WTC11 (cell line): ENCODE measurements around the gene ROPN1L. TPM values are rescaled to one million over a fixed set of nuclear protein-coding genes. Genes with fewer than 3 reads are reported as not detected.

ENCODE experiments used
- ATAC-seq: fragments of 200-7000 bp; cut with Tn5 transposase; 2 replicates; pipeline ENCODE4 v1.10.0; 2021; ENCODE audit warnings: mild to moderate bottlenecking, moderate library complexity
- CTCF ChIA-PET: fragments of 300-600 bp; sonication (Branson Sonifier 250); formaldehyde crosslinking; loops from one replicate; lab custom pipeline; 2021; ENCODE audit warnings: antibody characterized with exemption; lab: Charles Lee
- POLR2A ChIA-PET: fragments of 350-600 bp; sonication (Branson Sonifier 250); formaldehyde crosslinking; loops from one replicate; lab custom pipeline; 2021; ENCODE audit warnings: antibody characterized with exemption; lab: Charles Lee
- DNase-seq: peaks from one replicate; pipeline ENCODE4 v3.0.0; 2021; ENCODE audit warnings: low spot score
- H3K27ac Mint-ChIP-seq: 2 replicates; pipeline ENCODE4 v1.8.0; 2021; ENCODE audit warnings: mixed read lengths
- H3K27me3 Mint-ChIP-seq: 2 replicates; pipeline ENCODE4 v1.8.0; 2021; ENCODE audit warnings: low read depth, mild to moderate bottlenecking, moderate library complexity, mixed read lengths
- H3K36me3 Mint-ChIP-seq: 2 replicates; pipeline ENCODE4 v1.8.0; 2021; ENCODE audit warnings: mixed read lengths
- H3K4me1 Mint-ChIP-seq: 2 replicates; pipeline ENCODE4 v1.8.0; 2022; ENCODE audit warnings: mixed read lengths
- H3K4me3 Mint-ChIP-seq: 2 replicates; pipeline ENCODE4 v1.8.0; 2021; ENCODE audit warnings: mild to moderate bottlenecking, moderate library complexity, mixed read lengths
- H3K9me3 Mint-ChIP-seq: 2 replicates; pipeline ENCODE4 v1.8.0; 2021; ENCODE audit warnings: mixed read lengths
- ARID4B ChIP-seq: sonication (generic); formaldehyde crosslinking; IDR thresholded peaks from 2 replicates; pipeline ENCODE4 v1.8.0; 2023; ENCODE audit warnings: missing genetic modification reagents, mild to moderate bottlenecking, borderline replicate concordance
- CBFB ChIP-seq: sonication (generic); formaldehyde crosslinking; IDR thresholded peaks from 2 replicates; pipeline ENCODE4 v1.8.1; 2022; ENCODE audit warnings: mild to moderate bottlenecking, low read depth, missing genetic modification reagents
- EMX1 ChIP-seq: fragments of 250-450 bp; sonication (Bioruptor Pico); IDR thresholded peaks from 2 replicates; pipeline ENCODE4 v1.8.0; 2021; ENCODE audit warnings: mild to moderate bottlenecking
- ESRRA ChIP-seq: sonication (generic); formaldehyde crosslinking; IDR thresholded peaks from 2 replicates; pipeline ENCODE4 v1.8.1; 2022; ENCODE audit warnings: mild to moderate bottlenecking, missing genetic modification reagents, borderline replicate concordance
- JAZF1 ChIP-seq: fragments of 250-450 bp; sonication (Bioruptor Pico); IDR thresholded peaks from 2 replicates; pipeline ENCODE4 v1.9.0; 2021; ENCODE audit warnings: moderate library complexity, mild to moderate bottlenecking, inconsistent platforms
- MLX ChIP-seq: sonication (generic); formaldehyde crosslinking; IDR thresholded peaks from 2 replicates; pipeline ENCODE4 v1.8.1; 2023; ENCODE audit warnings: mild to moderate bottlenecking, missing genetic modification reagents, moderate library complexity
- NFE2L1 ChIP-seq: sonication (generic); formaldehyde crosslinking; IDR thresholded peaks from 2 replicates; pipeline ENCODE4 v1.8.1; 2023; ENCODE audit warnings: missing genetic modification reagents
- RELA ChIP-seq: sonication (generic); formaldehyde crosslinking; IDR thresholded peaks from 2 replicates; pipeline ENCODE4 v1.8.1; 2022; ENCODE audit warnings: missing genetic modification reagents, mild to moderate bottlenecking, borderline replicate concordance
- TP53 ChIP-seq: sonication (generic); formaldehyde crosslinking; IDR thresholded peaks from 2 replicates; pipeline ENCODE4 v1.8.1; 2023; ENCODE audit warnings: mild to moderate bottlenecking, missing genetic modification reagents
- ZNF396 ChIP-seq: fragments of 250-450 bp; sonication (Bioruptor Pico); IDR thresholded peaks from 2 replicates; pipeline ENCODE4 v1.8.0; 2021; ENCODE audit warnings: mild to moderate bottlenecking, moderate library complexity, borderline replicate concordance
- ZNF423 ChIP-seq: fragments of 250-450 bp; sonication (Bioruptor Pico); IDR thresholded peaks from 2 replicates; pipeline ENCODE4 v2.1.2; 2022; ENCODE audit warnings: mild to moderate bottlenecking, moderate library complexity
- total RNA-seq: library from RNA; stranded (reverse); gene quantifications from 3 replicates; pipeline ENCODE4 v1.2.3, GENCODE V29; 2021
- TF ChIP-seq, protein P1 (sequence below): sonication (generic); formaldehyde crosslinking; IDR thresholded peaks from 2 replicates; pipeline ENCODE4 v1.8.0; 2023; ENCODE audit warnings: missing genetic modification reagents
- TF ChIP-seq, protein P2 (sequence below): sonication (generic); formaldehyde crosslinking; conservative IDR thresholded peaks from 2 replicates; pipeline ENCODE4 v1.8.1; 2022; ENCODE audit warnings: mild to moderate bottlenecking, missing genetic modification reagents
- TF ChIP-seq, protein P3 (sequence below): sonication (generic); formaldehyde crosslinking; IDR thresholded peaks from 2 replicates; pipeline ENCODE4 v1.8.1; 2022; ENCODE audit warnings: low read depth, mild to moderate bottlenecking, moderate library complexity, missing genetic modification reagents, borderline replicate concordance
- TF ChIP-seq, protein P4 (sequence below): sonication (generic); formaldehyde crosslinking; IDR thresholded peaks from 2 replicates; pipeline ENCODE4 v1.8.1; 2022; ENCODE audit warnings: missing genetic modification reagents, borderline replicate concordance

Gene ROPN1L
- total RNA-seq, 1 experiment from 2014 or later: not detected

DNA sequence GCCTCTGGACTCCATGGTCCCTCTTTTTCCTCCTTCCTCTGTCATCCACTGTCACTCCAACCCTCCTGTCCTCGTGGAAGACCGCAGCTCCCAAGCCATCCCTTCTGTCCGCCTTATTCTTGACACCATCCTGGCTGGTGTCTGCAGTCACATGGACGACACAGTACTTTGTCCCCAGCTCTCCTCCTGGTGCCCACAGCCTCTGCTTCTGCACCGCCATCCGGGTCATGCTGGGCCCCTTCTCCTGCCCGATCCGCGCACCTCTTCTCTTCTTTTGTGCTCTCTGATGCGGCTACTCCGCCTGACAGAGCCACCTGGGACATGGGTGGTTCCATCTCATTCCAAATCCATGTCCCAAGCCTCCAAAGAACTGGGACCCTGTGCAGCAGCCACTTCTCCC, 22.5 kb downstream of the ROPN1L start (continued):
- TF ChIP-seq, protein P1, sequence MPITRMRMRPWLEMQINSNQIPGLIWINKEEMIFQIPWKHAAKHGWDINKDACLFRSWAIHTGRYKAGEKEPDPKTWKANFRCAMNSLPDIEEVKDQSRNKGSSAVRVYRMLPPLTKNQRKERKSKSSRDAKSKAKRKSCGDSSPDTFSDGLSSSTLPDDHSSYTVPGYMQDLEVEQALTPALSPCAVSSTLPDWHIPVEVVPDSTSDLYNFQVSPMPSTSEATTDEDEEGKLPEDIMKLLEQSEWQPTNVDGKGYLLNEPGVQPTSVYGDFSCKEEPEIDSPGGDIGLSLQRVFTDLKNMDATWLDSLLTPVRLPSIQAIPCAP: no peak
- TF ChIP-seq RELA (no peak), JAZF1 (CRISPR knock-in tag) (no peak), TP53 (CRISPR knock-in tag) (no peak), CBFB (CRISPR knock-in tag) (no peak)
- TF ChIP-seq, protein P2, sequence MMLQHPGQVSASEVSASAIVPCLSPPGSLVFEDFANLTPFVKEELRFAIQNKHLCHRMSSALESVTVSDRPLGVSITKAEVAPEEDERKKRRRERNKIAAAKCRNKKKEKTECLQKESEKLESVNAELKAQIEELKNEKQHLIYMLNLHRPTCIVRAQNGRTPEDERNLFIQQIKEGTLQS (CRISPR knock-in tag): no peak

- DNase-seq: no peak
- H3K36me3 Mint-ChIP-seq: no peaks in the 10 kb centered on the region
- CTCF ChIA-PET: interaction anchor here (1.0 to 1.4 kb wide), 3 partner anchors 8 to 172 kb away, joined by 3 read pairs; no protein-coding TSS in a partner anchor
- no peak for TF ChIP-seq ESRRA (CRISPR knock-in tag)
- TF ChIP-seq, protein P3, sequence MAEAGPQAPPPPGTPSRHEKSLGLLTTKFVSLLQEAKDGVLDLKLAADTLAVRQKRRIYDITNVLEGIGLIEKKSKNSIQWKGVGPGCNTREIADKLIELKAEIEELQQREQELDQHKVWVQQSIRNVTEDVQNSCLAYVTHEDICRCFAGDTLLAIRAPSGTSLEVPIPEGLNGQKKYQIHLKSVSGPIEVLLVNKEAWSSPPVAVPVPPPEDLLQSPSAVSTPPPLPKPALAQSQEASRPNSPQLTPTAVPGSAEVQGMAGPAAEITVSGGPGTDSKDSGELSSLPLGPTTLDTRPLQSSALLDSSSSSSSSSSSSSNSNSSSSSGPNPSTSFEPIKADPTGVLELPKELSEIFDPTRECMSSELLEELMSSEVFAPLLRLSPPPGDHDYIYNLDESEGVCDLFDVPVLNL (CRISPR knock-in tag): no peak
- TF ChIP-seq, all 79 proteins: peak for 0
- H3K4me1 Mint-ChIP-seq: peaks cover 33% of the 10 kb centered on the region
- H3K4me3 Mint-ChIP-seq: no peak overlapping the region
- no peaks in the 10 kb centered on the region for H3K27me3 Mint-ChIP-seq
- ATAC-seq: no peak
- POLR2A ChIA-PET: no interaction called here
- H3K9me3 Mint-ChIP-seq: no peaks in the 10 kb centered on the region
- no peak overlapping the region for H3K27ac Mint-ChIP-seq
Measured at GRCh38 chr5:10465726-10466125, 24.0 kb downstream of the ROPN1L start.

DNA sequence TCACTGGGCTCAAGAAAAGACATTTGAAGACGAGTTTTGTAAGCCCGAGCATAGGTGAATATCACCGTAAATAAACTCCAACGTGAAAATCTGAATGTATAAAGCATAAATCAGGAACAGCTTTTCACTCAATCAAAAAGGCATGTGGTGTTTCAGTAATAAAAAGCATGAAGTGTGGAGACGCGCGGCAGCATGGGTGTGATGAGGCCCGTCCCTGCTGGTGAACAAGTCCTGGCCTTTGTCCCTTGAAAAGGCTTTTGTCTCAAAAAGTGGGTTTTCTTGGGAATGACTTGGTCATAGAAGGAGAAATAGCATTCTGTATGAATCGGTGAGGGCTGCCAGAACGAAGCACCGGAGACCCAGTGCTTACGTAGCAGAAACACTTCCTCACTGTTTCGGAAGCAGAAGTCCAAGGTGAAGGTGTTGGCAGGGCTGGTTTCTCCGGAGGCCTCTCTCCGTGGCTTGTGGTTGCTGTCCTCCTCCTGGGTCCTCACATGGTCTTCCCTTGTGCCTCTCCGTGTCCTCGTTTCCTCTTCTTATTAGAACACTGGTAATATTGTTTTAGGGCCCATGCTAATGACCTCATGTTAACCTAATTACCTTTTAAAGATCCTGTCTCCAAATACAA, 24.9 kb downstream of the ROPN1L start:
- TF ChIP-seq, protein P4, sequence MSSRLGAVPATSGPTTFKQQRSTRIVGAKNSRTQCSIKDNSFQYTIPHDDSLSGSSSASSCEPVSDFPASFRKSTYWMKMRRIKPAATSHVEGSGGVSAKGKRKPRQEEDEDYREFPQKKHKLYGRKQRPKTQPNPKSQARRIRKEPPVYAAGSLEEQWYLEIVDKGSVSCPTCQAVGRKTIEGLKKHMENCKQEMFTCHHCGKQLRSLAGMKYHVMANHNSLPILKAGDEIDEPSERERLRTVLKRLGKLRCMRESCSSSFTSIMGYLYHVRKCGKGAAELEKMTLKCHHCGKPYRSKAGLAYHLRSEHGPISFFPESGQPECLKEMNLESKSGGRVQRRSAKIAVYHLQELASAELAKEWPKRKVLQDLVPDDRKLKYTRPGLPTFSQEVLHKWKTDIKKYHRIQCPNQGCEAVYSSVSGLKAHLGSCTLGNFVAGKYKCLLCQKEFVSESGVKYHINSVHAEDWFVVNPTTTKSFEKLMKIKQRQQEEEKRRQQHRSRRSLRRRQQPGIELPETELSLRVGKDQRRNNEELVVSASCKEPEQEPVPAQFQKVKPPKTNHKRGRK: no peak
- no peak for TF ChIP-seq ZNF396 (CRISPR knock-in tag)
- TF ChIP-seq EMX1 (CRISPR knock-in tag): no peak
- TF ChIP-seq NFE2L1 (CRISPR knock-in tag): no peak
- no peaks in the 10 kb centered on the region for H3K27me3 Mint-ChIP-seq
- ChIA-PET POLR2A (no interaction called here), CTCF (interaction anchor here (1.0 to 1.4 kb wide), 3 partner anchors 9 to 171 kb away, joined by 3 read pairs; no protein-coding TSS in a partner anchor)
- H3K4me1 Mint-ChIP-seq: peaks cover 27% of the 10 kb centered on the region
- ATAC-seq: no peak
- H3K36me3 Mint-ChIP-seq: no peaks in the 10 kb centered on the region
- no peak overlapping the region for H3K27ac Mint-ChIP-seq
- no peak for DNase-seq
- H3K4me3 Mint-ChIP-seq: no peak overlapping the region
- no peaks in the 10 kb centered on the region for H3K9me3 Mint-ChIP-seq

- POLR2A ChIA-PET: no interaction called here
- CTCF ChIA-PET: interaction anchor here (1.0 to 1.5 kb wide), 3 partner anchors 10 to 160 kb away, joined by 3 to 5 read pairs (median 4); no protein-coding TSS in a partner anchor
- DNase-seq: no peak
- H3K4me1 Mint-ChIP-seq: peaks cover 22% of the 10 kb centered on the region
- ATAC-seq: peak; percentile 78
- peak overlapping the region; percentile 61; the same call in 1 of the 2 replicates for H3K27ac Mint-ChIP-seq
- no peaks in the 10 kb centered on the region for H3K36me3 Mint-ChIP-seq
- no peak overlapping the region for H3K4me3 Mint-ChIP-seq
- H3K27me3 Mint-ChIP-seq: no peaks in the 10 kb centered on the region
- no peaks in the 10 kb centered on the region for H3K9me3 Mint-ChIP-seq
- TF ChIP-seq MLX (CRISPR knock-in tag): no peak
- peak; percentile 66 for TF ChIP-seq NFE2L1 (CRISPR knock-in tag)
- TF ChIP-seq ZNF423 (CRISPR knock-in tag): 0 out of 2 replicates have a peak, but pooled peaks have one; percentile 24
- no peak for TF ChIP-seq ARID4B
Measured at GRCh38 chr5:10467281-10468198, 25.9 kb downstream of the ROPN1L start.
